Adipocyte (in vitro differentiated cells): ENCODE data around the gene TENM4.

Experiments used
- DNase-seq: peaks from one replicate; pipeline ENCODE4 v3.0.0-alpha.2; 2015; ENCODE audit warnings: low read depth
- H3K27me3 ChIP-seq: replicated peaks from 2 replicates; pipeline ENCODE4 v1.7.0; 2013; ENCODE audit warnings: mild to moderate bottlenecking, low read length, moderate library complexity; ENCODE audit not compliant: control insufficient read depth, insufficient read depth
- H3K36me3 ChIP-seq: 2 replicates; pipeline ENCODE4 v1.7.0; 2013; ENCODE audit warnings: low read length, mild to moderate bottlenecking, moderate library complexity; ENCODE audit not compliant: control insufficient read depth, insufficient read depth, severe bottlenecking
- H3K4me1 ChIP-seq: 2 replicates; pipeline ENCODE4 v1.7.0; 2013; ENCODE audit warnings: mild to moderate bottlenecking, low read length, moderate library complexity; ENCODE audit not compliant: control insufficient read depth, insufficient read depth
- H3K4me3 ChIP-seq: 2 replicates; pipeline ENCODE4 v1.7.0; 2013; ENCODE audit warnings: mild to moderate bottlenecking, low read length, moderate library complexity
- H3K9ac ChIP-seq: 2 replicates; pipeline ENCODE4 v1.7.0; 2013; ENCODE audit warnings: mild to moderate bottlenecking, low read length, moderate library complexity
- H3K9me3 ChIP-seq: 2 replicates; pipeline ENCODE4 v1.7.0; 2013; ENCODE audit warnings: mild to moderate bottlenecking, low read length, moderate library complexity; ENCODE audit not compliant: control insufficient read depth

TENM4 gene

DNA sequence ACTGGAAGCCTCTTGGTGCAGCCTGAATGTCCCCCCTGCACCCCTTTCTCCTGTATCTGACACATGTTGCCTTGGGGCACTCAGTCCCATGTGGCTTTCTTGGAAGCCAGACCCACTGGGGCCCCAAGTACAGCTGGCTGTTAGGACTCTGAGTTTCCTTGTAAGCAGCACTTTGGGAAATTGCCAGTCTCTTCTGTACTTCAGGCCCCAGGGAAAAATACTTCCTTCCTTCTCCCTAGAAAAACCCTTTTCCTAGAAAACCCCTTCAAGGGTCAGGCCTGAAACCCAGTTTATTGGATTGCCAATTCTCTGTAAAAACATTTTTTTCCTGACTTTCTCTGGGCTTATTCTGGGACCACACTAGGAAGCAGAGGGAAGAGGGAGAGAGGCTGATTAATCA, 360.3 kb downstream of the TENM4 start:
- H3K9me3 ChIP-seq, result no peaks in the 10 kb centered on the region
- H3K4me1 ChIP-seq, result peaks cover 6% of the 10 kb centered on the region
- H3K4me3 ChIP-seq, result no peak overlapping the region
- no peak overlapping the region for H3K9ac ChIP-seq
- DNase-seq, result peak; percentile 50
- no peaks in the 10 kb centered on the region for H3K36me3 ChIP-seq
- H3K27me3 ChIP-seq, result no peaks in the 10 kb centered on the region

DNA sequence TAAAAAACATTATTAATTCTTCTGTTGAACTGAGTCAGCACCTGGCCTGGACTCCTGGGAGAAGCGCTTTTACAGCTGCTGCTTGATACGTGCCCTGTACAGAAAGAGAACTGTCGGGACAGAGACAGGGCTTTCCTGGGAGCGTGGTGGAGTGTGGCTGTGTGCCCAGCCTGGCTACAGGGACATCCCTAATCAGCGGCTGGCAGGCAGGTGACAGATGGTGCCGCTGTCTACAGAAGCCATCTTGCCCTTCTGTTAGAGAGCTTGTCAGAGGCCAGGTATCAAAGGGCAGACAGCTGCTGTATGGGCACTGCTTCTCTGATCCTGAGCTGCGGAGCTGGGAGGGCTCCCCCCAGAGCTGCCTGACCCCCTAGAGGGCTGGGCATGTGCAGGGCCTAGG, 361.8 kb downstream of the TENM4 start:
- Histone ChIP-seq H3K36me3 (no peaks in the 10 kb centered on the region), H3K4me1 (peaks cover 6% of the 10 kb centered on the region), H3K4me3 (no peak overlapping the region), H3K27me3 (no peaks in the 10 kb centered on the region), H3K9ac (no peak overlapping the region), H3K9me3 (no peaks in the 10 kb centered on the region)
- no peak for DNase-seq

DNA sequence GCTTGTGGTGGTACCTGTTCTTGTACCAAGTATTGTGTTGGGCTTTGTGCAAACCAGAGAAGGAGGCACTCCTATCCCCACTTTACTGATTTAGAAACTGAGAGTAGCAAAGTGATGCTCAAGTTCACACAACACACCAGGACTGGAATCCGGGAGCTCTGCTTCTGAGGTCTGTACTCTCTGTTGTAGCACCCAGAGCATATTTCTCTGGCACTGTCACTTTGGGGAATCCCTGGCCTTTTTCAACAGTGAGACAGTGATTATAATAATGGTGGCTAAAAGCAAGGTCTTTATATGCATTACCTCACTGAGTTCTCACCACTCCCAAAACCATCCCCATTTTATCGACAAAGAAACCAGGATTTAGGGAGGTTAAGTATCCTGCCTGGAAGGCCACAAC, 362.4 kb downstream of the TENM4 start:
- H3K9me3 ChIP-seq, result no peaks in the 10 kb centered on the region
- H3K4me1 ChIP-seq, result peaks cover 6% of the 10 kb centered on the region
- DNase-seq, result no peak
- H3K9ac ChIP-seq, result no peak overlapping the region
- no peaks in the 10 kb centered on the region for H3K36me3 ChIP-seq
- H3K27me3 ChIP-seq, result no peaks in the 10 kb centered on the region
- no peak overlapping the region for H3K4me3 ChIP-seq

DNA sequence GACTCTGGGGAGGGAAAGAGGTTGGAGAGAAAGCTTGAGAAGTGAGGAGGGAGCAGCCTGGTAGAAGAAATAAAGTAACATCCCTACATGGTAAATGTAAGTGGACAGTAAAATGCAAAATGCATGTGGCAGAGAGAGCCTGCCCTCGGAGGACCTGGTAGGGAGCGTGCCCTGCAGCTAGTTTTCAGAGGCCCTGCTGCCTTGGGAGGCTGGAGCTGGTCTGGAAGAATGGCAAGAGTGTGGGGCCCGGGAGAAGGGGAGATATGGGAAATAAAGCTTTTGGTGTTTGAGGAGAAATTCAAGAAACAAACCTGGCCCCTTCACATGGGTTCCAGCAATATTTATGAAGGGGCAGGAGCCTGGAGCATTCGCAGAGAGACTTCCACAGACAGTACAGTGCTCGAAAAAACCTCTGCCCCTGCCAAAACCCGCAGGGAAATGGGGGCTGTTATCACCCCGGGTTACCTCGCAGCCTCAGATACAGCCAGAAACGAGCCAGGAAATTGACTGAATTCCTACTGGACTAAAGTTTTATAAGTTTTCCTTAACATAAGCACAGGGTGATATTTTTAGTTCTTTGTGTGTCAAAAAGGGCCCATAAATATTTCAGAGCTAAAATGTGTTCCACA, 363.0 kb downstream of the TENM4 start:
- Histone ChIP-seq H3K9me3 (no peaks in the 10 kb centered on the region), H3K36me3 (no peaks in the 10 kb centered on the region), H3K9ac (no peak overlapping the region), H3K4me3 (no peak overlapping the region), H3K27me3 (no peaks in the 10 kb centered on the region), H3K4me1 (peaks cover 6% of the 10 kb centered on the region)
- peak; percentile 36 for DNase-seq

DNA sequence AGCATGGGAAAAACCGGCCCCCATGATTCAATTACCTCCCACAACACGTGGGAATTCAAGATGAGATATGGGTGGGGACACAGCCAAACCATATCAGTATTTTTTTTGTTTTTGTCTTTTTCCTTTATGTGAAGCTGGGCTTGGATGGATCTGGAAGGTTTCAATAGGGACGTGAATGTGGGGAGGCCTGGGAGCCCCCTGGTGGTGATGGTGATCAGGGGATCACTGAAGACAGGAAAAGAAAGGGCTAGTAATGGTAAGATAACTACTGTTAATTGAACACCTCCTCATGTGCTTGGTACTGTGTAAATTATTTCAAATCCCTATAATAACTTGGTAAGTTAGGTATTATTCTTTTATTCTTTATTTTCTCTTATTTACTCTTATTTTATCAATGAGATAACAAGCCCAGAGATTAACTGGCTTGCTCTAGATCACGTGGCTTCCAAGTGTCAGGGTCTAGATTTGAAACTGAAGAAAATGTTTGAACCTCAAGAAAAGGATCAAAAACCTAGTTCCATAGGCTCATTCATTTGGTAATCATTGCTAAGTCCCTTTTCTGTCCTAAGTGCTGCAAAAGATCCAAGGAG, 364.2 kb downstream of the TENM4 start:
- no peaks in the 10 kb centered on the region for H3K27me3 ChIP-seq
- no peaks in the 10 kb centered on the region for H3K9me3 ChIP-seq
- H3K36me3 ChIP-seq, result no peaks in the 10 kb centered on the region
- H3K4me3 ChIP-seq, result no peak overlapping the region
- peak; percentile 65 for DNase-seq
- H3K9ac ChIP-seq, result no peak overlapping the region
- peaks cover 6% of the 10 kb centered on the region for H3K4me1 ChIP-seq

DNA sequence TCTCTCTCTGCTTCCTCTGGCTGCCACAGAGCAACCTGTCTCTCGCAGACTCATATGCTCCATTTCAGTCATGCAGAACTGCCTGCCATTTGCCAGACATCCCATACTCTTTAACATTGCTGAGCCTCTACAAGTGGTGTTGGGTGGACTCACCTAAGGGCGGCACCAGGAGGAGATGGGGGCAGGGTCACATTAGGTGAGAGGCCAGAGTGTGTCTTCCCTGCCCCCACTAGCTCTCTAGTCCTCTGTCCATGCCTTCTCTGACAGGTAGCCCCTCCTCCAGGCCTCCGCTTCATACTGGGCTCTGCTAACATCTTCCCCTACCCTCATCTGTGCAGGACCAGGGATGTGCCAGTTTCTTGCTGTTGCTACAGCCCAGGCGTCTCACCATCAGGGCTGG, 366.3 kb downstream of the TENM4 start:
- DNase-seq, result no peak
- no peaks in the 10 kb centered on the region for H3K36me3 ChIP-seq
- no peak overlapping the region for H3K9ac ChIP-seq
- H3K4me3 ChIP-seq, result no peak overlapping the region
- no peaks in the 10 kb centered on the region for H3K27me3 ChIP-seq
- H3K4me1 ChIP-seq, result no peaks in the 10 kb centered on the region
- no peaks in the 10 kb centered on the region for H3K9me3 ChIP-seq

DNA sequence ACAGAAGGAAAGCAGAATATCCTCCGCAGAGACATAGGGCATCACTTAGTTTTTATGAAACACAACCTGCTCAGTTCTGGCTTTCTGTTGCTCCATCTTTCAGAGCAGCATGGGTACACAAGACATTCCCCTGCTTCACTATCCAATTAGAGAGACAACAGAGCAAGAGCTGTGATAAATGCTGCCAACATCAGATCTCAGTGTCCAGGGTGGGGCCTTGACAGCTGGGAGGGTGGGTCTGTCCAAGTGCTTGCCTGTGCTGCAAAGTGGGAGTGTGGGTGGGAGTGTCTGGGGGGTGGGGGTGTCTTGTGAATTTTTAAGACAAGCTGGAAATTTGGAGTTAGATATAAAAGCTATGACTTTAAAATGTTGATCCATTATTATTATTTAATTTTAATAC, 369.6 kb downstream of the TENM4 start:
- H3K9me3 ChIP-seq, result no peaks in the 10 kb centered on the region
- H3K36me3 ChIP-seq, result peaks cover 9% of the 10 kb centered on the region
- no peaks in the 10 kb centered on the region for H3K4me1 ChIP-seq
- no peak overlapping the region for H3K4me3 ChIP-seq
- H3K27me3 ChIP-seq, result no peaks in the 10 kb centered on the region
- DNase-seq, result no peak
- no peak overlapping the region for H3K9ac ChIP-seq

DNA sequence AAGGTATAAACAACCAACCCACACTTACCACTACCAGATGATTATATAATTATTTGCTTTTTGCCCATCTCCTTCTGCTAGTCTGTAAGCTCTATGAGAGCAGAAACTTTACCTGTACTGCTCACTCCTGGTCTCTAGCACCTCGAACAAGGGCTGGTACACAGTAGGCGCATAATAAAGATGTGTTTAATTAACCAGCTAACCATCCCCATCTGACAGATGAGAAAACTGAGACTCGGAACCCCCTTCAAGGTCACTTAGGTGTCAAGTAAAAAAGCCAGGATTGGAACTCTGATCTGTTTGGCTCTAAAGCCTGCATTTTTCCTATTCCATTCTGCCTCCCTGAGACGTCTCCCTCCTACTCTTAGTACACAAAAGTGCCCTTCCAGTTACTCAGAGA, 370.3 kb downstream of the TENM4 start:
- H3K4me3 ChIP-seq, result no peak overlapping the region
- no peak for DNase-seq
- no peaks in the 10 kb centered on the region for H3K4me1 ChIP-seq
- peaks cover 9% of the 10 kb centered on the region for H3K36me3 ChIP-seq
- H3K27me3 ChIP-seq, result no peaks in the 10 kb centered on the region
- no peak overlapping the region for H3K9ac ChIP-seq
- no peaks in the 10 kb centered on the region for H3K9me3 ChIP-seq

DNA sequence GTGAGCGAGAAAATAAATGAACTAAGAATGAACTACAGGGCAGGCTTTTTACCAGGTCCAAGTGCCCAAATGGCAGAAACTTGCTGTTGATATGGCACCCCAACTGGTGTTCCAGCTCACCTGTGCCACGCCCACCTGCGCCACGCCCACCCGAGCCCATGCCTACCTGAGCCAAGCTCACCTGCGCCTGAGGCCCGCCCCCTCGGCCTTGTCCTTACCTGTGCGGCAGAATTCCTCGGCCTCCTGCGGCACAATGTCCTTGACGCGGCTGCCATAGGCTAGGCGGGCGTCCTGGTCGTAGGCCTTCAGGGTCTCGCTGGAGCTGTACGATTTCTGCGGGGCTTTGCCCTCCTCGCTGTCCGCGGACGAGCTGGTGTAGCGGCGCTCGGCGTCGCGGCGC, 371.3 kb downstream of the TENM4 start:
- no peak for DNase-seq
- Histone ChIP-seq H3K9ac (no peak overlapping the region), H3K4me1 (no peaks in the 10 kb centered on the region), H3K27me3 (no peaks in the 10 kb centered on the region), H3K9me3 (no peaks in the 10 kb centered on the region), H3K36me3 (peaks cover 9% of the 10 kb centered on the region), H3K4me3 (no peak overlapping the region)

DNA sequence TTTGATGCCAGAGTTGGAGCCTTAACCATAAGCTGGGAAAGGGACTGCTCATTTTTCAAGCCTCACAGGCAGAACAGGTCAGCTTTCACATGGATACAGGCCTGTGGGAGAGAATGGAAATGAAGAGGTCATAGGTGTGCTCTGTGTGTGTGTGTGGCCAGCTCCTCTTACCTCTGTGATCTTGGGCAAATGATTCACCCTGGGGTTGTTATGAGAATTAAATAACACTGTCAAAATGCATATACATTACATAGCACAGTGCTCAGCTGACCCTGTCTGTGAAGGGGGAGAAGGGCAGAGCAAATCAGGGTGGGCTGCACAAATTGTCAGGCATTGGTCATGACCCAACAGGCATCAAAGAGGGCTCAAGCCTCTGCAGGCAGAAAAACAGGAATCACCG, 372.5 kb downstream of the TENM4 start:
- Histone ChIP-seq H3K9me3 (no peaks in the 10 kb centered on the region), H3K4me3 (no peak overlapping the region), H3K36me3 (peaks cover 9% of the 10 kb centered on the region), H3K27me3 (no peaks in the 10 kb centered on the region), H3K4me1 (no peaks in the 10 kb centered on the region), H3K9ac (no peak overlapping the region)
- no peak for DNase-seq

DNA sequence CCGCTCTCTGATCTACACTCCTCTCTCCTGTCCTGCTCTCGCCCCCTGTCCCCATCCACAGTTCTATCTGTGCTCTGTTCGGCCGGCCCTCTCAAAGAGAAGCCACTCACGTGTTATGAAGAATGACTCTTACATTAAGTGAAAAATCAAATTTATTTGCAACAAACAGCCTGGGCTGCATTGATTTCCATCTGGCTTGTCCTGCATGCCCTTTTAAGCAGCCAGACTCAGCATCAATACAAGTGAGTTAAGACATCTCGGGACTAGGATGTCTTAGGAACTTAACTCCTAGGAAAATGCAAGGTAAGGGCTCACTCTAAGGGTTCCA, 373.5 kb downstream of the TENM4 start:
- peaks cover 9% of the 10 kb centered on the region for H3K36me3 ChIP-seq
- no peak overlapping the region for H3K4me3 ChIP-seq
- no peaks in the 10 kb centered on the region for H3K9me3 ChIP-seq
- no peaks in the 10 kb centered on the region for H3K4me1 ChIP-seq
- no peaks in the 10 kb centered on the region for H3K27me3 ChIP-seq
- DNase-seq, result no peak
- H3K9ac ChIP-seq, result no peak overlapping the region
